ENCODE results near the gene SEMA5B. TPM values are rescaled to one million over a fixed set of nuclear protein-coding genes. Genes with fewer than 3 reads are reported as not detected.

Gene SEMA5B
- total RNA-seq, 1 experiment from 2014 or later: 9.4 TPM

GRCh38 chr3:122967765-122968164 lies 59.8 kb downstream of the SEMA5B start:
- no peaks in the 10 kb centered on the region for H4K20me1 ChIP-seq (ENCODE audit: control insufficient read depth, insufficient read depth, insufficient read length)
- H3K27ac Mint-ChIP-seq: no peak overlapping the region
- no peak overlapping the region for H3K27ac ChIP-seq (ENCODE audit: insufficient read length, low read depth, low read length)
- H3K27me3 ChIP-seq (ENCODE audit: insufficient read depth, low read length): no peaks in the 10 kb centered on the region
- no peaks in the 10 kb centered on the region for H3K79me1 ChIP-seq (ENCODE audit: insufficient read depth, low read depth, low read length, poor library complexity, severe bottlenecking)
- no peak overlapping the region for H3K18ac ChIP-seq (ENCODE audit: insufficient read length, low read depth, low read length)
- no peak overlapping the region for H2BK15ac ChIP-seq (ENCODE audit: low read depth, low read length)
- H4K5ac ChIP-seq (ENCODE audit: insufficient read length, low read depth, low read length): no peak overlapping the region
- no peak overlapping the region for H2AK5ac ChIP-seq (ENCODE audit: insufficient read length, low read length)
- H3K4ac ChIP-seq (ENCODE audit: low read depth, low read length): no peak overlapping the region
- H2BK12ac ChIP-seq (ENCODE audit: insufficient read length, low read depth, low read length): no peak overlapping the region
- peaks cover 18 to 24% of the 10 kb centered on the region in 2 experiments for H3K4me1 Mint-ChIP-seq
- no peak overlapping the region for H2BK20ac ChIP-seq (ENCODE audit: low read depth, low read length, poor library complexity, severe bottlenecking)
- H3K9me3 ChIP-seq (ENCODE audit: control insufficient read depth, low read depth, low read length): no peaks in the 10 kb centered on the region
- H2BK120ac ChIP-seq (ENCODE audit: low read depth, low read length, poor library complexity, severe bottlenecking): no peak overlapping the region
- no peaks in the 10 kb centered on the region for H3K23me2 ChIP-seq (ENCODE audit: insufficient read length, low read depth, low read length, poor library complexity, severe bottlenecking)
- no peak overlapping the region for H3K4me3 Mint-ChIP-seq
- no peak overlapping the region for H4K8ac ChIP-seq (replicated peaks; ENCODE audit: insufficient read length, low read depth, low read length)
- peaks cover 11% of the 10 kb centered on the region for H3K27me3 Mint-ChIP-seq (ENCODE audit: low read depth)
- H3K56ac ChIP-seq (ENCODE audit: insufficient read length, low read depth, low read length): no peak overlapping the region
- no peak overlapping the region for H3K23ac ChIP-seq (ENCODE audit: insufficient read length, low read depth, low read length)
- H3T11ph ChIP-seq (ENCODE audit: low read length): no peak overlapping the region
- no peaks in the 10 kb centered on the region for H3K79me2 ChIP-seq (ENCODE audit: insufficient read depth, low read length)
- WGBS (ENCODE audit: extremely low coverage, insufficient read length, low lambda C conversion rate): no CpG with 5 or more reads among the region's 7 CpGs
- H3K36me3 Mint-ChIP-seq (ENCODE audit: insufficient read depth in 1 of 3, low read depth in 3 of 3): peaks cover 0 to 3% (median 0%) of the 10 kb centered on the region in 3 experiments; a peak in 1 of 7 replicates
- DNase-seq: no peak
- no peak overlapping the region for H3K9ac ChIP-seq (ENCODE audit: extremely low read depth, insufficient read length, low read length)
- H3K14ac ChIP-seq (ENCODE audit: insufficient read depth, low read length): no peak overlapping the region
- H3K9me3 Mint-ChIP-seq: no peaks in the 10 kb centered on the region
- H3K4me2 ChIP-seq (ENCODE audit: insufficient read depth, insufficient read length, low read length): no peak overlapping the region
- no peak overlapping the region for H4K91ac ChIP-seq (ENCODE audit: insufficient read length, low read depth, low read length)
- H3K4me1 ChIP-seq (ENCODE audit: insufficient read depth, low read length): no peaks in the 10 kb centered on the region
- no peak for TF ChIP-seq CTCF (conservative IDR thresholded peaks at IDR 0.05)
- no peak overlapping the region for H2AFZ ChIP-seq (ENCODE audit: low read length)
- H2BK5ac ChIP-seq (ENCODE audit: insufficient read length, low read length): no peak overlapping the region

Data from H9 (cell line).